Loucy (cell line): ENCODE data around the gene TIMP2.

Experiments used
- H2AFZ ChIP-seq: fragments of 200-600 bp; sonication (generic); 2 replicates; pipeline ENCODE4 v1.6.0; 2016; ENCODE audit warnings: antibody characterized with exemption, mild to moderate bottlenecking, low read length, moderate library complexity
- H3F3A ChIP-seq: fragments of 200-600 bp; 2 replicates; pipeline ENCODE4 v1.6.0; 2016; ENCODE audit warnings: antibody characterized with exemption, low read depth, mild to moderate bottlenecking
- H3K27me3 ChIP-seq: fragments of 200-600 bp; sonication (generic); 2 replicates; pipeline ENCODE4 v1.6.1; 2014; ENCODE audit warnings: low read length, mild to moderate bottlenecking; ENCODE audit not compliant: insufficient read depth, poor library complexity, severe bottlenecking
- H3K36me3 ChIP-seq: fragments of 200-600 bp; sonication (generic); 2 replicates; pipeline ENCODE4 v1.6.1; 2016; ENCODE audit warnings: low read length; ENCODE audit not compliant: insufficient read depth
- H3K4me1 ChIP-seq: fragments of 200-600 bp; sonication (generic); 2 replicates; pipeline ENCODE4 v1.5.1; 2014; ENCODE audit warnings: low read length, mild to moderate bottlenecking; ENCODE audit not compliant: insufficient read depth, poor library complexity, severe bottlenecking
- H3K4me2 ChIP-seq: fragments of 200-600 bp; sonication (generic); 2 replicates; pipeline ENCODE4 v1.6.0; 2014; ENCODE audit warnings: antibody characterized with exemption, low read length, low read depth, mild to moderate bottlenecking; ENCODE audit not compliant: poor library complexity, severe bottlenecking
- H3K4me3 ChIP-seq: fragments of 200-600 bp; sonication (generic); 2 replicates; pipeline ENCODE4 v1.5.1; 2014; ENCODE audit warnings: low read length, mild to moderate bottlenecking, mixed read lengths; ENCODE audit not compliant: poor library complexity, severe bottlenecking
- H3K79me2 ChIP-seq: fragments of 200-600 bp; sonication (generic); 2 replicates; pipeline ENCODE4 v1.6.1; 2014; ENCODE audit warnings: low read length; ENCODE audit not compliant: insufficient read depth
- H3K9ac ChIP-seq: fragments of 200-600 bp; sonication (generic); 2 replicates; pipeline ENCODE4 v1.6.0; 2014; ENCODE audit warnings: mild to moderate bottlenecking, low read depth, low read length, moderate library complexity; ENCODE audit not compliant: poor library complexity, severe bottlenecking
- H3K9me2 ChIP-seq: fragments of 200-600 bp; sonication (generic); replicated peaks from 2 replicates; pipeline ENCODE4 v1.6.1; 2016; ENCODE audit warnings: low read depth, low read length, mixed read lengths
- H3K9me3 ChIP-seq: fragments of 200-600 bp; sonication (generic); 2 replicates; pipeline ENCODE4 v1.6.1; 2014; ENCODE audit warnings: mild to moderate bottlenecking, antibody characterized with exemption, low read length, low read depth; ENCODE audit not compliant: insufficient read depth
- H4K20me1 ChIP-seq: fragments of 200-600 bp; sonication (generic); 2 replicates; pipeline ENCODE4 v1.6.0; 2014; ENCODE audit warnings: antibody characterized with exemption, low read length, mild to moderate bottlenecking; ENCODE audit not compliant: insufficient read depth, poor library complexity, severe bottlenecking
- EZH2phosphoT487 ChIP-seq: fragments of 200-600 bp; IDR thresholded peaks from 2 replicates; pipeline ENCODE4 v1.6.1; 2018; ENCODE audit warnings: antibody characterized with exemption, mild to moderate bottlenecking, moderate library complexity, borderline replicate concordance
- TF ChIP-seq, protein P1 (sequence below): fragments of 200-600 bp; sonication (generic); conservative IDR thresholded peaks from 2 replicates; pipeline ENCODE4 v1.5.1; 2014; ENCODE audit warnings: mild to moderate bottlenecking, antibody characterized with exemption, low read length

TIMP2 gene

DNA sequence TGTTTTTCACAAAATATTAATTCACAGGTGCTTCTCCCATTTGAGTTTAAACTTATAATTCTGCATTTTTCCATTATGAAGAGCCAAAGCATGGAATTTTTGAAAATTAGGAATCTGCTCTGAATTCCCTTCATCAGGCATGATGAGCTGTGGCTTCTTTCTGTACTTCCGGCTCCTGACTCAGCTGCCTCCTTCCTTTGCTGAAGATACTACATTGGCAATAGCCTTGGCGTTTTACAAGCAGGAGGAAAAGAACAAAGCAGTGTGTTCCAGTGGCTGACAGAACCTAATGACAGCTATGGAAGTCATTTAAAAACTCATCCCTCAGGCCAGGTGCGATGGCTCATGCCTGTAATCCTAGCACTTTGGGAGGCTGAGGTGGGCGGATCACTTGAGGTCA, 66.1 kb downstream of the TIMP2 start:
- Histone ChIP-seq H3K36me3 (no peaks in the 10 kb centered on the region; the same call in 1 of the 2 replicates), H3K4me3 (no peak overlapping the region), H3K27me3 (no peaks in the 10 kb centered on the region), H3K79me2 (no peaks in the 10 kb centered on the region), H3K9me2 (no peaks in the 10 kb centered on the region), H3F3A (no peaks in the 10 kb centered on the region), H3K4me2 (no peak overlapping the region), H3K9me3 (no peaks in the 10 kb centered on the region), H3K9ac (no peak overlapping the region), H2AFZ (no peak overlapping the region), H3K4me1 (no peaks in the 10 kb centered on the region), H4K20me1 (no peaks in the 10 kb centered on the region)
- TF ChIP-seq, protein P1, sequence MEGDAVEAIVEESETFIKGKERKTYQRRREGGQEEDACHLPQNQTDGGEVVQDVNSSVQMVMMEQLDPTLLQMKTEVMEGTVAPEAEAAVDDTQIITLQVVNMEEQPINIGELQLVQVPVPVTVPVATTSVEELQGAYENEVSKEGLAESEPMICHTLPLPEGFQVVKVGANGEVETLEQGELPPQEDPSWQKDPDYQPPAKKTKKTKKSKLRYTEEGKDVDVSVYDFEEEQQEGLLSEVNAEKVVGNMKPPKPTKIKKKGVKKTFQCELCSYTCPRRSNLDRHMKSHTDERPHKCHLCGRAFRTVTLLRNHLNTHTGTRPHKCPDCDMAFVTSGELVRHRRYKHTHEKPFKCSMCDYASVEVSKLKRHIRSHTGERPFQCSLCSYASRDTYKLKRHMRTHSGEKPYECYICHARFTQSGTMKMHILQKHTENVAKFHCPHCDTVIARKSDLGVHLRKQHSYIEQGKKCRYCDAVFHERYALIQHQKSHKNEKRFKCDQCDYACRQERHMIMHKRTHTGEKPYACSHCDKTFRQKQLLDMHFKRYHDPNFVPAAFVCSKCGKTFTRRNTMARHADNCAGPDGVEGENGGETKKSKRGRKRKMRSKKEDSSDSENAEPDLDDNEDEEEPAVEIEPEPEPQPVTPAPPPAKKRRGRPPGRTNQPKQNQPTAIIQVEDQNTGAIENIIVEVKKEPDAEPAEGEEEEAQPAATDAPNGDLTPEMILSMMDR, result no peak
- TF ChIP-seq EZH2phosphoT487, result no peak

GRCh38 chr17:78857266-78857665, 67.9 kb downstream of the TIMP2 start:
- Histone ChIP-seq H3K9ac (no peak overlapping the region), H3K4me1 (no peaks in the 10 kb centered on the region), H2AFZ (no peak overlapping the region), H3K79me2 (no peaks in the 10 kb centered on the region), H3K36me3 (no peaks in the 10 kb centered on the region; the same call in 1 of the 2 replicates), H3K9me3 (no peaks in the 10 kb centered on the region), H3K27me3 (no peaks in the 10 kb centered on the region), H4K20me1 (no peaks in the 10 kb centered on the region), H3K9me2 (no peaks in the 10 kb centered on the region), H3K4me3 (no peak overlapping the region), H3F3A (no peaks in the 10 kb centered on the region), H3K4me2 (no peak overlapping the region)
- TF ChIP-seq, protein P1, result no peak
- TF ChIP-seq EZH2phosphoT487, result no peak

GRCh38 chr17:78855561-78856165, 69.5 kb downstream of the TIMP2 start:
- no peak overlapping the region for H3K4me2 ChIP-seq

More at GRCh38 chr17:78855561-78856165, 69.5 kb downstream of the TIMP2 start:
- Histone ChIP-seq H3K27me3 (no peaks in the 10 kb centered on the region), H3K9ac (no peak overlapping the region), H3K4me1 (no peaks in the 10 kb centered on the region), H2AFZ (no peak overlapping the region), H4K20me1 (no peaks in the 10 kb centered on the region), H3K36me3 (no peaks in the 10 kb centered on the region; the same call in 1 of the 2 replicates), H3K4me3 (no peak overlapping the region), H3K9me2 (no peaks in the 10 kb centered on the region), H3F3A (no peaks in the 10 kb centered on the region), H3K79me2 (no peaks in the 10 kb centered on the region), H3K9me3 (no peaks in the 10 kb centered on the region)
- TF ChIP-seq EZH2phosphoT487, result no peak
- TF ChIP-seq, protein P1, result no peak
